Stimulated activated CD8-positive, alpha-beta memory T cell treated with anti-CD3 and anti-CD28 coated beads, Interleukin-7, amount 100 ng/mL, for 1 hour (primary cell): ENCODE measurements around the gene C2CD4D.

Experiments
- DNase-seq, 2 donors: peaks; one replicate each; pipeline ENCODE4 v3.0.0-alpha.2; 2020; ENCODE audit warnings: low read depth in 2 of 2

C2CD4D gene

DNA sequence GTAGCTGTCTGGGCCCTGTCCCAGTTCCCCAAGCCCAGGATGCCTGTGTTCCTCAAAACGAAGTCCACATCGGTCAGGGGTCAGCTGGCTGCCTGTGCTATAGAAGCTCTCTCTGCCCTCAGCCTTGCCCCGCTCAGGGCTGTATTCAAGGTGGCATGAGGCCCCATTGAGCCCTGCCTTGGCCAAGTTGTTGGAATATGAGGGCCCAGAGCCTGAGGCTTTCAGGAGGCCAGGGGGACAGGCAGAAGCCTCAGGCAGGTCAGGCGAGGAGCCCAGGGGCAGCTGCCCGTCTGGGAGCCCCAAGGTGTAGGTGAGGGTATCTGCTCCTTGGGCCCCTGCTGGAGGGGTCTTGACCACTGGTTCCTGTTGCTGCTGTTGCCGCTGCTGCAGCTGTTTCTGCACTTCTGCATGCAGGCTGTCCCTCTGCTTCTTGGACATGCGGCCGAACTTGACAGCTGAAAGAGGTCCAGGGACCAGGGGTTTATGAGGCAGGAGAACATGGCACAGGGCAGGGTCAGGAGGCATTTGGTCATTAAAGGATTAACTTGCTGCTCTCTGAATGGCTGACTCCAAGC lies 24.6 kb downstream of the C2CD4D start:
- no peak for DNase-seq

DNA sequence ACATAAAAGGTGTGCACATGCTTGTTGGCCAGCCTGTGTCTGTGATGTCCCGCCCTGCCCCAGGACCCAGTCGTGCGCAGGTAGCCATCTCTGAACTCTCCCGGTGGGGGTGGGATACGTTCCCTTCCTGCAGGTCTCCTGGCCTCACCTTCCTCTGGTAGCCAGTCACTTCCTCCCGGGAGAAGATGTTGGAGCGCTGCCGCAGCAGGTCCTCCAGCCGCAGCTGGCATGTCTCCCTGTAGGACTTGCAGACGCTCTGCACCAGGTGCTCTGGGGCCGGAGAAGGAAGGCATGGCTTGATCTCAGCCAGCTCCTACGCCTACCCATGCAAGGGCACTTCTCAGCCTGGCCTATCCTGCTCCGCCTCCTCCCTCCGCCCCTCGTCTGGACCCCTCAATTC lies 25.2 kb downstream of the C2CD4D start:
- no peak for DNase-seq

DNA sequence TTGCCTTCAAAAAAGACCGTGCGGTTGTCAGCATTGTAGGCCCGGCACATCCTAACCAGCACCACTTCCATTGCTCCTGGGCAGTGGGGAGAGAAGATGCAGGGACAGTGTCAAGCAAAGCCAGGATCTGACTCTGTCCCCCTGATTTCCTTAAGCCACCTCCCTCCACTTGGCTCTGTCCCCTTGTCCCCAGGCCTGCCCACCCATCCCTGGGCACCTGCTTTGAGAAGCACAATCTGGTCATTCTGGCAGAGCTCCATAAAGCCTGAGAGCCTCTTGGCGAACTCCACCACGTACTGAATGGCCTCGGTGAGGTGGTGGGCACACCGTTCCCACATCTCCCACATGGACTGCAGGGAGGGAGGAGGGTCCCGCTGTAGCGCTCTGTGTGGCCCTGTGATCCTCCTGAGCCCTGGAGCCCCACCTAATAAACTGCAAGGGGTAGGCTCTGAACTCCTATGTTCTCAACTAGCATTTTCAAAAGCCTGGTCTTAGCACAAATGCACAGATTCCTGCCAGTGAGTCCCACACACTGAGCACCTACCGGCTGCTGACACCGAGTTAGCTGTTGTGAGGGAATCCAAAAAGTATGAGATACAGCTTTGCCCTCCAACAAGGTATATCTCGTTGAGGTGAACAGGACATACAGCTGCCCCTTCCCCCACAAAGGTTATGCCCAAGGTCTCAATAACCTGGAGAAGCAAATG lies 26.2 kb downstream of the C2CD4D start:
- no peak for DNase-seq

DNA sequence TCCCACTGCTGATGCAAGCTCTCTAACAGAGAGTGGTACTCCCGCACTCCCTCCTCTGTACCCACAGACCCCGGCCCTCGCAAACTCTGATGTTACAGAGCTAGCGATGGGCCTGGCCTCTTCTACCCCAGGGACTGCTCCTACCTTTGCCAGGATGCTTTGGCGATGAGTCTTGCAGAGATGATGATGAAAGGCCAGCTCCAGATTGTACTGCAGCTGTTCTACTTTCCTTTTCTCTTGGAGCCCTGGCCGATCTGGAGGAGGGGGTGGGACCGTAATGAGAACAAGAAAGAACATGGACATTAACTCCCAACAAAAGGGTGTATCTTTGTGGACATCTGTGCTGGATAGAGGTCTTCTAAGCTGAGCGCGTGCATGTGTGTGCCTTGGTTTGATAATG lies 28.4 kb downstream of the C2CD4D start:
- no peak for DNase-seq

DNA sequence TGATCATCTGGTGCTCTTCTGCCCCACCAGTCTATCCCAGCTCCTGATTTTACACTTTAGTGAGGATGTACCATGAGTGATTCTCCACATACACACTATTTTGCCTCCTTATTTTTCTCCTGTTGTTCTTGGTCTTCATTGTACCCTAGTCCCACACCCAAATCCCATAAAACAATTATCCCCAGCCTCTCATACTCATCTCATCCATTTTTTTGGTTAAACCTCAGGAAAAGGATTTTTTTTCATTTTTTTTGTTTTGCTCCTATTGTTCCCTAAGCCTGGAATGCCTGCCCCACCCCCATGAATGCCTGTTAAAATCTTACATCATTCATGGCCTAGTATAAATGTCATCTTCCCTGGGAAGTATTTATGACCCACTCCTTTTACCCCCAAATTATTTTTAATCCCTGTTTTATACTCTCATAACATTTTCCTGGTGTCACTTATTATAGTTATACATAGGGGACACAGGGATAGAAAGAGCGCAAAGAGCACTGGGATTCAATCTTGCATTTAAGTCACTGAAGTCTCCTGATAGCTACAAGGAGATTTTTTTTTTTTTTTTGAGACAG lies 29.5 kb downstream of the C2CD4D start:
- DNase-seq, result no peak

DNA sequence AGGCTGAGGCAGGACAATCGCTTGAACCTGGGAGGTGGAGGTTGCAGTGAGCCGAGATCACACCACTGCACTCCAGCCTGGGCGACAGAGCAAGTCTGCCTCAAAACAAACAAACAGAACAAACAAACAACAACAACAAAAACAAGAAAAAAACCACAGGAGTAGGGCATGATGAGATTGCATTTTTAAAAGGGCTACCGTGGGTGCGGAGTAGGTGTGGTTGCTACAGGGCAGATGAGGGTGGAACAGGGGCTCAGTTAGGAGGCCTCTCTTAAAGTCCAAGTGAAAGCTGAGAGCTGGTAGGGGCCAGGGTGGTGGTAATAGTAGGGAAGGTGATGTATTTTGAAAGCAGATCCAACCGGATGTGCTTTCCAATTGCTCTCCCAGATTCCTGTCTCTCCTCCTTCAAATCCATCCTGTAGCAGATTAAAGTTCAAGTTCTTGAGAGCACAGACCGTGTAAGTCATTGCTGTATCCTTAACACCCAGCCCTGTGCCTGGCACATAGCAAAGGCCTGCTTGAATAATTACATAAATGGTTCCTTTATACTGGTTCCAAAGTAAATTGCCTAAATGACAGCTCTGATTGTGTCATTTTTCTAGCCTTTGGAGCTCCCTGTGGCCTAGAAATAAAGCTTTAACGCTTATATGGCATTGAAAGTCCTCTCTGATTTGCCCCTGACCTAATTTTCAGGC lies 30.2 kb downstream of the C2CD4D start:
- no peak for DNase-seq

DNA sequence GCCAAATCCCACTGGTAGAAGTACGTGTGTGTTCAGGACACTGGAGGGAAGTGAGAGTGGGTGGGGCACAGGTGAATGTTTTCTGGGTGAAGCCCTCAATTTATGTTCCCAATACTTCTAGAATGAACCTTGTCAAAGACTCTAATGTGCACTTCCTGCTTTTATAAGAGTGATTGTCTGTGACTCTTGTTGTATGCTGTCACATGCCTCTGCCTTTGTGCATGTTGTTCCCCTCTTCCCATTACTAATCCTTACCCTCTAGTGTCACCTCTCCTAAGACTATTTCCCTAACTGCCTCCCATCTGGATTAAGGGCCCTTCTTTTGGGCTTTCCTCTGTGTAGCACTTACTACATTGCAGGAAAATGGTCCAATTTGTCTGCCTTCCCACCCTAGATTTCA lies 31.9 kb downstream of the C2CD4D start:
- no peak for DNase-seq

DNA sequence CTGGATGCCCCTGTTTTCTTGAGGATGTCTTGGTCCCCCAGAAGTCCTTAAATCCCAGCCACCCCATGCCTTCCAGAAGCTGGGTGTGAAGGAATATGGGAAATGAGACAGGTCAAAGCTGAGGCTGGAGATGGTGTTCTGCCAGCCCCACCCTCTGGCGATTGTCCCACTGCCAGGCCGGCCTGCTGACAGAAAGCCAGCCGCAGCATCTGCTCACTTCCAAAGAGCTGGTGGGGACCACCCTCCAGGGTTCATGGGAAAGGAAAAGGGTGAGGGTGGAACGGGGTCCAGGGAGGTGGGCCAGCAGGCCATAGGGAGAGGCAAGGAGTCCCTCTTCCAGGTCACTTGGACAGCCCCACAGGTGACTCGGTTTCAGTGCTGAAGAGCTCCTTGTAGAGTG lies 32.5 kb downstream of the C2CD4D start:
- DNase-seq, result no peak

DNA sequence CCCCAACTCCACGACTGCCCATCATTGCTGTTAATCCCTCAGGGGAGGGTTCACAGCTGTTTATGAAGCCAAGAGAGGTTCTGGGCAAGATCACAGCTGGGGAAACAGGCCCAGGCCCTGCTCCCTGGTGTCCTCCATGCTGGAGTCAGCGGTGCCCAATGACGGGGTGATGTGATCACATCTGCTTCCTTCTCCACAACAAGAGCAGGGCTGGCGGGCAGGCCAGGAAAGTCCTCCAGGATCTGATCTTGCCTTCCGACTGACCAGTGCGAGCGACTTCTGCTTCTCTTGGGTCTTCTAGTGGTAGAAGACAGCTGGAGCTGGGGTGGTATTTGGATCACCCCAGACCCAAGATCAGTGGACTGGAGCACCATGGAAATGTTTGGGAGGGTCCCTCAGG lies 33.5 kb downstream of the C2CD4D start:
- no peak for DNase-seq

DNA sequence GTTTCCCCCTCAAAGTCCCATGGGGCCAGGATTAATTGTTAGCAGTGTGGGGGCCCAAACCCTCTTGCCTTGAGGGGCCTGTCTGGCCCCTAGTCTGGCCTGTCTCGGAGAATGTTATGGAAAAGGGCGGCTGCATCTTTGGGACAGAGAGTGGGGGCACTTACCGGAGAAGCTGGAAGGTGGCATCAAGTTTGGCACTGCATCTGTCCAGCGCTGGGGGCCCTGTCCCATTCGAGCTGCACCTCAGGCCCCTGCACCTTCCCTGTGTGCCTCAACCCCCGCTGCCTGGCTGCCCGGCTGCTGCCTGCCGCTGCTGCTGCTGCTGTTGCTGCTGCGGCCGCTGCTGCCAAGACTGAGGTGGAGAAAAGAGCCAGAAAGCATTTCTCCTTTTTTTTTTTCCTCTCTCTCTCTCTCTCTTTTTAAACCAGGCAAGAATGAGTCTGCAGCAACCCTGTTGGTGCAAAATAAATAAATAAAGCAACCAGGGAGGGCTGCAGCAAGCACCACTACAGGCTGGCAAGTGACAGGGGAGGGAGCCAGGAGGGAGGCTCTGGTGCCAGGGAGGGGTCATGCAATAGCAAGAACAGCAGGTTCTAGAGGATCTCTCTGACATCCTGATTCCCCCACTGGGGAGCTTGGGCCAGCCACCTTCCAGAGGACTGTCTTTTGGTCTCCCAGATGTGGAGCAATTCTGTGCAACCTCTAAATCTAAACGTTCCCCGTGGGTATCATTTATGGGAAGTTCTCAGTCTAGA lies 34.4 kb downstream of the C2CD4D start, which contains the start of gene LINGO4:
LINGO4 (minus strand) TSS at position 354 of the 755 bp plus-strand sequence. CDS start 2,715 bp downstream, outside the sequence.
- no peak for DNase-seq

DNA sequence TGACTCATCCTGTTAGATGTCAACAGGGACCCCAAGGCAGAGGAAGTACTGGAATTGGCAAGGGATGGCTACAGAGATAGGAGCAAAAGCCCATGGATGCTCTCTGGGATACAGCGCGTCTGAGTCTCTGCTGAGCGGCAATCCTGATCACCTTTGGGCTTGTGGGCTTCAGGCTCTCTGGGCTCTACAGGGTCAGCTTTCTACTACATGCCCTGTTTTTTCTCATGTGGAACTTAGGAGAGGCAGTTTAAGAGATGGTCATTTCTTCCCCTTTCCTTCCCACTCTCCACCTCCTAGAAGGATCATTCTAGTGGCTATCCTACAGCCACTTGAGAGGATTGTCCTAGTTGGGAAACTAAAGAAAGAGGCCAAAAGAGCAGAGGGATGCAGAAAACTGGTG lies 35.7 kb downstream of the C2CD4D start:
- no peak for DNase-seq

DNA sequence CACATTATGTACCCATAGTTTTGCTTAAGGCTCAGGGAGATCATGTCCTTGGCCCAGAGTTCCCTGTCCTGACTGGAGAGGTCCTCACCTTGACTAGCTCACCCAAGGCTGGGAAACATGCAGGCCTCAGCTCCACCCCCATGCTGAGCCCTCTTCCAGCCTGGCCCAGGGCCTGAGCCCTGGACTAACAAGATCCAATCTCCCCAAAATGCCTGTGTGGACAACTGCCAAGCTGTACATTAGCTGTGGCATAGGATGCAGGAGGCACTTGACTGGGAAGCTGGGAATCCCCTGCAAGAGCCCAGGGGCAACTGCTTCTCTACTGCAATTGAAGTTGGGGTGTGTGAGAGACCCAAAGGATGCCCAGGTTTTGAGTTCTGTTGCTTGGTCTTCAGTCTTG lies 36.5 kb downstream of the C2CD4D start:
- DNase-seq, result no peak

DNA sequence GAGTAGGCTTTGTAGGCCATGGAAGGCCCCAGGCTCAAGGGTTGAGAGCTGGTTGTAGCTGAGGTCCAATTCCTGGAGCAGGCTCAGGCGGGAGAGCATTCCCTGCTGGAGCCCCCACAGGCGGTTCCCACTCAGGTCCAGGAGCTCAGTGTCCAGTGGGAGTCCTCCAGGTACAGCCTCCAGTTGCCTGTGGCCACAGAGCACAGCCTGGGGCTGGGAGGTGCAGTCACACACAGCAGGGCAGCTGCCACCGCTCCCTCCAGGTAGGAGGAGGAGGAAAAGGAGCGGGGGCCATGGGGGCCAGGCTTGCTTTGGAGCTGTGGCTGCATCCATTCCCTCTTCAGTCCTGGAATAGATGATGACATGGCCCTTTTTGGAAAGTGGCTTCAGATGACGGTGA lies 37.2 kb downstream of the C2CD4D start:
- DNase-seq, result no peak

DNA sequence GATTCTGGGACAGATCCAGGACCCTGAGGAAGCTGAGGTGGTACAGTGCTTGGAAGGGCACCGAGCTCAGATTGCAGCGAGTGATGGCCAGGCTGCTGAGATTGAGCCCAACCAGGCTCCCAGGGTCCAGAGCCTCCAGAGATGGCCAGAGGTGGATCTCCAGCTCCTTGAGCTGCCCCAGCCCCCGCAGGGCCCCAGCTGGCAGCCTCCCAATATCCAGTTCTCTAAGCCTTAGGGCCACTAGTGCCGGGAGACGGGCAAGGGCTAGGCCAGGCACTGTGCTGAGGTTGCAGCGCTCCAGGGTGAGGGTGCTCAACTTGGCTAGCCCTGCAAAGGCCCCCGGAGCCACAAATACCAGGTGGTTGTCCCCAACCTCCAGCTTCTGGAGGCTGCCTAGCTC lies 37.8 kb downstream of the C2CD4D start:
- DNase-seq, result no peak

DNA sequence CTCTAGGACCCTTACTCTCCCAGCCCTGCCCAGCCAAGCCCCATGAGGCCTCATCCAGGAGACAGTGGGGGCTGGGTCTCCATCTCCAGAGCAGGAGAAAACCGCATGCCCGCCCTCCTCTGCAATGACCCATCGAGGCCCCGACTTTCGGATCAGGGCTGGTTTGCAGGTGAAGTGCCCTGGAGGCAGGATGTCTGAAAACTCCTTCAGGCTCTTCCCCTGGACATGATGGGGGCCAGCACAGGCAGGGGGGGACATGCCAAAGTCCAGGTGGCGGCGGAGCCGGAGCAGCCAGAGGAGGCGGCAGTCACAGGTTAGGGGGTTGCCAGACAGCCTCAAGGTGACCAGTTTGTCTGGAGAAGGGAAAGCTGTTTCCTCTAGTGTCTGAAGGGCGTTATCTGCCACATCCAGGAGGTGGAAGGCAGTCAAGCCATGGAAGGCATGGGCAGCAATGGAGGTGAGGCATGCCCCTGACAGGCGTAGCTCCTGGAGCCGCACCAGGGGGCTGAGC lies 38.3 kb downstream of the C2CD4D start:
- DNase-seq, result no peak

DNA sequence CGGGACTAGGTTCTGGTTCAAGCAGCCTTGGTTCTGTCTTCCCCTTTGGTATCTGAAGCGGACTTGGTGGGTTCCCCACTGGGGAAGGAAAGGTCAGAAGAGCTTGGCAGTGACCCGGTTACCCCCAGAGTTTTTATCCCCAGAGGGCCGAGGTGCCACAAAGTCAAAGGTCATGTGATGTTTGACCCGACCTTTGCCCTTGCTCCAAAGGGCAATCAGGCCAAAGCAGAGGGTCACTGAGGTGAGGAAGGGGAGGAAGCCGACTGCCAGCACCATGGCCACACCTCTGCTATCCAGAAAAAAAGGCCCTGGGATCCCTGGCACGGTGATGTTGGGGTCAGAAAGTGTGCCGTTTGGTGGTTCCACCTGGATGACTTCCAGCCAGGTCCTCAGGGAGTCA lies 38.8 kb downstream of the C2CD4D start:
- no peak for DNase-seq

DNA sequence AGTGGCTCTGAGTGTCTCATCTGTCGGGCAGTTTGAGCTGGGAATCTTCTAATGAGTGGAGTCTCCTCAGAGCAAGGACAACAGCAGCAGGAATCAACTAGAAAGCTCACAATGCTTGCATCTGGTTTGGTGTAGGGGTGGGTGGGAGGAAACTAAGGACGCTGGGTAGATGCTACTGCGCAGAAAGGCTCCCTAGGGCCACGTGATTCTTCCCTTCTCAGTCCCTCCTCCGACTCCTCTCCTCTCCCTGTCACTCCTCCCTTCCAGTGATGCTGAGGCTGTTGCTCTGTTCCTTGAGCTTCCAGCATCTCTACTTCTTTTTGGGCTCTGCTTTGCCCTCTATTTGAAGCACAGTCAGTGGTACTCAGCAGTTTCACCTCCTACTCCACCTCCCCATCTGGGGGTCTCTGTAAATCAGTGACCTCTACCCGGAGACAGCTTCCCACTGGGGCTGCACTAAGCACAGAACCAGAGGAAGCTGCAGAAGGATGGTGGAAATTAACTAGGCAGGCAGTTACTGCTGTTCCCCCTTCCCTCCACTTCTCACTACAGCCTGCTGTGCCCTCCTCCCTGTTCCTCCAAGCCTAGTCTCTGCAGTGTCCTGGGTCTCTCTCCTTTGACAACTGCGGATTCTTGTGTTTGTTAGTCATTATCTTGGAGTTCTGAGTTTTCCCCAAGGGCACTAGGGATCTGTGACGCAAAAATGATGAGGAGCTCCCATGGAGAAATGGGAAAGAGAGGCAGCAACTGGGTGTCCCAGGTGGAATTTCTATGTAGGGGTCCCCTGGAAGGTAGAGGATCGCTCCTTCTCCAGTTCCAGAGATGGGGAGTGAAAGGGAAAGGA lies 40.2 kb downstream of the C2CD4D start:
- no peak for DNase-seq

DNA sequence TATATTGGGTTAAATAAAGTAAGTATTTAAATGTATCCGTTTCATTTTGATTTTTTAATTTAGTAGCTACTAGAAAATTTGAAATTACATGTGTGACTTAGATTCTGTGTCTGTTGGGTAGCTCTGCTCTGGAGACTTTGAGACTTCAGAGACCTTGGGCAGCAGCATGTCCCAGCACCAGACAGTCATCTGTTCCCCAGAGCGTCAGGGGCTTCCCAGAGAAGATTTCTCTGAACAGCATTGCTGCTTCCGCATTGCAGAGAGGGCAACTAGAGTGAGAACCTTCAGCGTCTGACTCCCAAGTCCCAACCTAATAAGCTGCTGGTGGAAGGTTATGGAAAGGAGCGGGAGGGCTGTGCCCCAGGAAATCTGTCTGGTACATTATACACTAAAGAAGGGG lies 41.0 kb downstream of the C2CD4D start:
- DNase-seq, result no peak

DNA sequence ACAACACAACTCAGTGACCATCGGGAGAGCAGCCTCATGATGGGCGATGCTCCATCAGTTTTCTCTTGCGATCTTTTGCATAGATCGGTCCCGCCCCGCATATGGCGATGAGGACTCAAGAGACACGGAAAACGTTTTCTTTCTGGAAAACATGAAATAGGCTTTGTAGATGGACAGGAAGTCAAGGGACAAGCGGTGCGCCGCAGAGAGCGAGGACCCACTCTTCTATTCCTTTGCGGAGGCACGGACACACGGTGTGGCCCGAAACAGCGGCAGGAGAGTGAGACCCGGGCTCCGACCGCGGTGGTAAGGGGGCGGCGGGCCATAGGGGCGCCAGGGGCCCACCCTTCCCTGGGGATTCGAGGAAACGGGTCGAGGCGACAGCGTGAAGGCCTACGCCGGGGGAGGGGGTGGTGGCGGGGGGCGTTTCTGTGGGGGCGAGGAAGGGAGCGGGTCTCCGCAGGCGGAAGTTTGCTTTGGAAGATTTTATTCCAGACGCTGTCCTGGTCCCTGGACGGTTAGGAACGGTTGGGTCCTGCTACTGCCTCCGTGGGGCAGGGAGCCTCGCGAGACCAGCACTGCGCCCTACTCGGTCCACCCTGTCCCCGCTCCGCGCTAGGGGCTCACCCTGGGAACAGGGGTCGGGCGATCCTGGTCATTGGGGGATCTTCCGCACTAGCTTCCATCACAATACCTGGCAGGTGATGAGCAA lies 48.5 kb downstream of the C2CD4D start:
- no peak for DNase-seq
